Measurements from ENCODE around the gene POMGNT2.

Gene POMGNT2

GRCh38 chr3:43105596-43106292, at the start of gene POMGNT2:
Gene POMGNT2, minus strand, starts transcription at chr3:43106079. Its CDS starts 24,648 bp downstream, at chr3:43081431.
- Histone ChIP-seq H3K4me2 (ENCODE audit: low read depth, low read length, poor library complexity, severe bottlenecking) (peak within 1 kb of the TSS; percentile 72), H2AFZ (ENCODE audit: low read length) (peak within 1 kb of the TSS; percentile 97)
- no peak for TF ChIP-seq CTCF (conservative IDR thresholded peaks at IDR 0.05; ENCODE audit: low read length)
- no peak for TF ChIP-seq EZH2phosphoT487 (IDR thresholded peaks at IDR 0.05; ENCODE audit: borderline replicate concordance)

GRCh38 chr3:43154980-43155379, 49.1 kb upstream of the POMGNT2 start:
- no peaks in the 10 kb centered on the region for H3F3A ChIP-seq (ENCODE audit: low read depth)
- TF ChIP-seq EZH2phosphoT487 (IDR thresholded peaks at IDR 0.05; ENCODE audit: borderline replicate concordance) = no peak
- no peak for TF ChIP-seq CTCF (conservative IDR thresholded peaks at IDR 0.05; ENCODE audit: low read length)
- H3K4me1 ChIP-seq (ENCODE audit: insufficient read depth, low read length, poor library complexity, severe bottlenecking) = peaks cover 13% of the 10 kb centered on the region
- H3K36me3 ChIP-seq (ENCODE audit: insufficient read depth, low read length) = no peaks in the 10 kb centered on the region
- H3K9me3 ChIP-seq (ENCODE audit: insufficient read depth, low read depth, low read length) = no peaks in the 10 kb centered on the region
- H2AFZ ChIP-seq (ENCODE audit: low read length) = peak overlapping the region; percentile 60
- H3K79me2 ChIP-seq (ENCODE audit: insufficient read depth, low read length) = no peaks in the 10 kb centered on the region
- H3K27me3 ChIP-seq (ENCODE audit: insufficient read depth, low read length, poor library complexity, severe bottlenecking) = no peaks in the 10 kb centered on the region
- no peak overlapping the region for H3K9ac ChIP-seq (ENCODE audit: low read depth, low read length, poor library complexity, severe bottlenecking)
- H3K4me3 ChIP-seq (ENCODE audit: low read length, poor library complexity, severe bottlenecking) = no peak overlapping the region
- no peaks in the 10 kb centered on the region for H3K9me2 ChIP-seq (replicated peaks; ENCODE audit: low read depth, low read length)
- no peaks in the 10 kb centered on the region for H4K20me1 ChIP-seq (ENCODE audit: insufficient read depth, low read length, poor library complexity, severe bottlenecking)
- H3K4me2 ChIP-seq (ENCODE audit: low read depth, low read length, poor library complexity, severe bottlenecking) = peak overlapping the region; percentile 8

More at GRCh38 chr3:43105596-43106292, at the start of gene POMGNT2:
- H3K4me1 ChIP-seq (ENCODE audit: insufficient read depth, low read length, poor library complexity, severe bottlenecking) = peaks cover 30% of the 10 kb centered on the region
- H3K79me2 ChIP-seq (ENCODE audit: insufficient read depth, low read length) = 0 out of 2 replicates have a peak, but pooled peaks cover 3% of the 10 kb centered on the region
- no peaks in the 10 kb centered on the region for H3K36me3 ChIP-seq (ENCODE audit: insufficient read depth, low read length)
- no peaks in the 10 kb centered on the region for H3K9me2 ChIP-seq (replicated peaks; ENCODE audit: low read depth, low read length)
- peak within 1 kb of the TSS; percentile 92 for H3K4me3 ChIP-seq (ENCODE audit: low read length, poor library complexity, severe bottlenecking)
- no peaks in the 10 kb centered on the region for H3F3A ChIP-seq (ENCODE audit: low read depth)
- no peaks in the 10 kb centered on the region for H3K9me3 ChIP-seq (ENCODE audit: insufficient read depth, low read depth, low read length)
- no peaks in the 10 kb centered on the region for H3K27me3 ChIP-seq (ENCODE audit: insufficient read depth, low read length, poor library complexity, severe bottlenecking)
- peak within 1 kb of the TSS; percentile 74 for H3K9ac ChIP-seq (ENCODE audit: low read depth, low read length, poor library complexity, severe bottlenecking)
- H4K20me1 ChIP-seq (ENCODE audit: insufficient read depth, low read length, poor library complexity, severe bottlenecking) = no peaks in the 10 kb centered on the region

GRCh38 chr3:43153216-43154083, 47.6 kb upstream of the POMGNT2 start:
- no peak overlapping the region for H2AFZ ChIP-seq (ENCODE audit: low read length)
- TF ChIP-seq CTCF (conservative IDR thresholded peaks at IDR 0.05; ENCODE audit: low read length) (no peak), EZH2phosphoT487 (IDR thresholded peaks at IDR 0.05; ENCODE audit: borderline replicate concordance) (no peak)
- H3K4me2 ChIP-seq (ENCODE audit: low read depth, low read length, poor library complexity, severe bottlenecking) = no peak overlapping the region

More at GRCh38 chr3:43153216-43154083, 47.6 kb upstream of the POMGNT2 start:
- no peaks in the 10 kb centered on the region for H3K9me2 ChIP-seq (replicated peaks; ENCODE audit: low read depth, low read length)
- peaks cover 13% of the 10 kb centered on the region for H3K4me1 ChIP-seq (ENCODE audit: insufficient read depth, low read length, poor library complexity, severe bottlenecking)
- no peaks in the 10 kb centered on the region for H3K27me3 ChIP-seq (ENCODE audit: insufficient read depth, low read length, poor library complexity, severe bottlenecking)
- no peaks in the 10 kb centered on the region for H4K20me1 ChIP-seq (ENCODE audit: insufficient read depth, low read length, poor library complexity, severe bottlenecking)
- no peaks in the 10 kb centered on the region for H3F3A ChIP-seq (ENCODE audit: low read depth)
- no peak overlapping the region for H3K9ac ChIP-seq (ENCODE audit: low read depth, low read length, poor library complexity, severe bottlenecking)
- H3K9me3 ChIP-seq (ENCODE audit: insufficient read depth, low read depth, low read length) = no peaks in the 10 kb centered on the region
- H3K36me3 ChIP-seq (ENCODE audit: insufficient read depth, low read length) = no peaks in the 10 kb centered on the region
- H3K79me2 ChIP-seq (ENCODE audit: insufficient read depth, low read length) = no peaks in the 10 kb centered on the region
- no peak overlapping the region for H3K4me3 ChIP-seq (ENCODE audit: low read length, poor library complexity, severe bottlenecking)
